Measurements from ENCODE around the gene DPP7.
A peak's percentile ranks its signal among the peaks of the same experiment; 100 is the strongest.

DPP7 gene

GRCh38 chr9:137086531-137087408 lies 27.8 kb downstream of the DPP7 start, which contains the start of gene MAN1B1:
MAN1B1 (plus strand) TSS chr9:137086985; CDS start chr9:137087000, 15 bp downstream.
- DNase-seq: peak; percentile 98 to 99

- DNase-seq: peak in 1 of 2 experiments; percentile 68
Observed at GRCh38 chr9:137085920-137086530, 28.5 kb downstream of the DPP7 start.

DNA sequence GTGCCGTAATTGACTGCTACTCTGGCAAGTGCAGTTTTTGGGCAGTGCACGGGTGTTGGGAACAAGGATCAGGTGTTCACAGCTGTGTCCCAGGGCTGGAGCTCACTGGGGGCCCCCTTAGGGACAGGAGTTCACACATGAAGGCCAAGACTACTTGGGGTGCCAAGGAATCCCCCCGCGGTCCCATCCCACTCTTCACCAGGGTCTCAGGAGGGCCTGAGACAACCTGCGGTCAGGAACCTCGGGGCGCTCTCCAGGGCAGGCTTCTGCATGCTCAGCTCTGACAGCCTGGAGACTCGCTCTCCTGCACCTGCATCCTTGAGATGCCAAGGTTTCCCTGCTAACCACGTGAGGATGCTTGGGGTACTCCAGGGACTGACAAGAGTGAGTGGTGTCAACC lies 30.0 kb downstream of the DPP7 start:
- no peak for DNase-seq

DNA sequence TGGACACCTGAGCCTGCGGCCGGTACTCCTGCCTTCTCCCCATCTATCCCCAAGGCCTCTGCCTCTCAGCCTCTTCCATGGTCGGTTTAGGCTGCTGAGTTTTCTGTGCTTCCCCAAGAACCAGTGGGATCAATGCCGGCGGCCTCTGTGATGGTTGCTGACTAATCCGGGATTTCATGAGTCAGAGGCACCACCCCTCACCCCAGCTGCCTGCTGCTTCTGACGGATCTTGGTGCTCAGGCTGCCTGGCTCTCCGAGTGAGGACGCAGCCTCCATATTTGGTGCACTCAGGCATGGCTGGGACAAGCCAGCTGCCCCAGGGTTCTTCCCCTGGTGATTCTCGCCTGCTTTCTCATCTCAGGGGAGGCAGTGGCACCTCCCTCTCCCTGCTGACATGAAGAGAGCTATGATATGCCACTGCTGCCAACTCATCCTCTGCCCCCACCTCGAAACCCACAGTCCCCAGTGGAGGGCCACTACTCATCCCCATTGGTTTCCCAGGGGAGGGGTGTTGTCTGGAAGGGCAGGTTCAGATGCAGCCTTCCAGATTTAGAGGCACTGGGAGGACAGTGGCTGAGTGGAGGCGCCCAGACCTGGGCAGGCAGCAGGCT lies 31.0 kb downstream of the DPP7 start:
- DNase-seq: peak; percentile 55 to 59

DNA sequence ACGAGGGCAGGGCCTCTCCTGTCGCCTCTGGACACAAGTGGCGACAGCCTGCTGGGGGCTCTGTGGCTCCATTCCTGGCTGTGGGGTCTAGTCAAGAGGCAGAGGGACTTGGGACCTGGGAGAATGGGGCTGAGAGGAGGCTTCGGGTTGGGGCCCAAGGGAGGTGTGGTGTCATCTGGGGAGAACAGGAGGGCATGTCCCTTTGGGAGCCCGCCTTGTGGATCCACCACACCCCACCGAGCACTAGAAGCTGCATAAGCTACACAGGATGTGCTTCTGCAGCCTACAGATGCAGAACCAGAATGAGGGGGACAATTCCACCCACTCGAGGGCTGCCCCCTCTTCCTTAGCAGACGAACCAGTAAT lies 31.6 kb downstream of the DPP7 start:
- no peak for DNase-seq

DNA sequence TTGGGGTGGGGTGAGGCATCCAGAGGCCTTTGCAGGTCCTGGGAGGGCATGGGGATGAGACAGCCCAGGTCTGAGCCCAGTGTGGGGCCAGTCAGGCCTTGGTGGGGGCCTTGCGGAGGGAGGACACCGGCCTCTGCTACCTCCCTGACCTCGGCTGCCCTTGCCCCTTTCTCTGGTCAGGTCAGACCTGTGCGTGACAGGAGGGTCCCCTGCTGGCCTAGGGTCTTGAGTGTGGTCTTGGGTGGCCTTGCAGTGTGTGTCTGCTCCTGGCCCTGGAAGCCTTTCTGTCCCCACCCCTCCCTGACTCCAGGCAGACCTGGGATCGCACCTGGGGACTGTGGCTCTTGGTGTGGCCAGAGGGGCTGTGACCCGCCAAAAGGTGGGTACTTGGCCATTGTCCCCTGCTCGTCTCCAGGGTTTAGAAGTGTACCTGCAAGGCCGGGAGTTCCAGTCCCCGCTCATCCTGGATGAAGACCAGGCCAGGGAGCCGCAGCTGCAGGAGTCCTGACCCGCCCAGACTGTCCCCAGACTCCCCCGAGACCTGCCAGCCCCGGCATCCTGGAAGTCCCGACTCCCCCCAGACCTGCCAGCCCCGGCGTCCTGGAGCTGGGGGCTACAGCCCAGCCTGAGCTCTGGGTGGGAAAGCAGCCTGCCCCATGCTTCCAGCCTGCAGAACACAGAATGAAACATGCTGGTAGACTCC lies 32.2 kb downstream of the DPP7 start:
- DNase-seq: no peak

GRCh38 chr9:137080260-137081122 lies 34.0 kb downstream of the DPP7 start:
- no peak for DNase-seq

DNA sequence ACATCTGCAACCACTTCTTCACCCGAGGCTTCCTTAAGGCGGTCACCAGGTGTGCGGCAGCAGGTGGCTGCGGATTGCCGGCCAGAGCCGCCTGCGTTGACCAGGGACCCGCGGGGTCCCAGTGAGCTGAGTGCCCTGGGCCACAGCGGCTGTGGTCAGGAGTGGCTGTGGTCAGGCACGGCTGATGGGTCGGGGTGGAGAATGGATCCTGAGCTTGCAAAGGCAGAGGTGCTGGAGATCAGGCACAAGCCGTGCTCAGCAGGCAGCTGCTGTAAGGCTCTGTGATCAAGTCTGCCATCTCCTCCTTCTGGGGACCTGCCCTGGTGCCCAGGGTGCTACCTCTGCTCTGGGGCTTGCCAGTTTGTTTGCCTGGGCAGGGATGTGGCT lies 35.1 kb downstream of the DPP7 start:
- no peak for DNase-seq

DNA sequence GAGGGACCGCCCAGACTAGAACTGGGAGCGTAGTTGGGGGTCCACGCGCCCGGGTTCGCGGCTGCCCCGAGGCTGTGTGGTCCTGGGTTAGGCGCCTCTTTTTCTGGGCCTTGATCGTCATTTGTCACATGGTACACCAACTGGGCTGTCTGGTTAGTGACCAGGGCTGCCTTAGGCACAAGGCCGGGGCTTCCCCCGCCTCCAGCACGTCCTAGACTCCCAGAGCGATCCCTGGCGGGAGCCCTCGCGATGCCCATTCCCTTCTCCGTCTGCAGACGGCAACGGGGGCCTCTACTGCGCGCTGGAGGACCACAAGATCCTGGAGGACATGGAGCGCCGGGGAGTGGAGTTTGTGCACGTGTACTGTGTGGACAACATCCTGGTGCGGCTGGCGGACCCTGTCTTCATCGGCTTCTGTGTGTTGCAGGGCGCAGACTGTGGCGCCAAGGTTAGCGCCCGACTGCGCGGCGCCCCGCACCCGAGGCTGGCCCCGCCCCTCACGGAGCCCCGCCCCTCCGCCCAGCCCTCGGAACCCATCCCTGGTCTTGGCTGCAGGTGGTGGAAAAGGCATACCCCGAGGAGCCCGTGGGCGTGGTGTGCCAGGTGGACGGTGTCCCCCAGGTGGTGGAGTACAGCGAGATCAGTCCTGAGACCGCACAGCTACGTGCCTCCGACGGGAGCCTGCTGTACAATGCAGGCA lies 35.7 kb downstream of the DPP7 start:
- no peak for DNase-seq

DNA sequence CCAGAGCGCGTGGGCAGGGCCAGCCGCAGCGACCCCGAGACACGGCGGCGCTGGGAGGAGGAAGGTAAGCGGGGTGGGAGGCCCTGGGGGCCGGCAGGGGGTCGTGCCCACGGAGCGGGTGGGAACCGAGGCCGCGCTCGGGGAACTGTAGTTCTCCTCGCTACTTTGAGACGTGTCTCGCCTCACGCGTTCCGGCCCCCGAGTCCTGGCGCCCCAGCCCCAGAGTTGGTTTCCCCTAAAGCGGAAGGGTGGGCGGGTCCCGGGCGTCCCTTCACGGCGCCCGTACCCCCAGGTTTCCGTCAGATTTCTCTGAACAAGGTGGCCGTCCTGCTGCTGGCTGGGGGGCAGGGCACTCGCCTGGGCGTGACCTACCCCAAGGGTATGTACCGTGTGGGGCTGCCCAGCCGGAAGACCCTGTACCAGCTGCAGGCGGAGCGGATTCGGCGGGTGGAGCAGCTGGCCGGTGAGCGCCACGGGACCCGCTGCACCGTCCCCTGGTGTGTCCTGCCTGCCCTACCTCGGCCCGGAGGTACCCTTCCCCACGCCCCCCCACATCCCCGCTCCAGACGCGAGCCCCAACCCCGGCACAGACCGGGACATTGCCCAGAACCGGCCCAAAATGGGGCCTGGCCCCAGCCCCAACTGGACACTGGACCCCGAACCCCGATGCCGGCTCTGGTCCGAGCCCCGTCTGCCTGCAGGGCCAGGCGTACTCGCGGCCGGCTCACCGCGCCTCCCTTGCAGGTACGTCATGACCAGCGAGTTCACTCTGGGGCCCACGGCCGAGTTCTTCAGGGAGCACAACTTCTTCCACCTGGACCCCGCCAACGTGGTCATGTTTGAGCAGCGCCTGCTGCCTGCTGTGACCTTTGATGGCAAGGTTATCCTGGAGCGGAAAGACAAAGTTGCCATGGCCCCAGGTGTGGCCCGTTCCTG lies 36.5 kb downstream of the DPP7 start:
- peak; percentile 51 to 67 for DNase-seq

DNA sequence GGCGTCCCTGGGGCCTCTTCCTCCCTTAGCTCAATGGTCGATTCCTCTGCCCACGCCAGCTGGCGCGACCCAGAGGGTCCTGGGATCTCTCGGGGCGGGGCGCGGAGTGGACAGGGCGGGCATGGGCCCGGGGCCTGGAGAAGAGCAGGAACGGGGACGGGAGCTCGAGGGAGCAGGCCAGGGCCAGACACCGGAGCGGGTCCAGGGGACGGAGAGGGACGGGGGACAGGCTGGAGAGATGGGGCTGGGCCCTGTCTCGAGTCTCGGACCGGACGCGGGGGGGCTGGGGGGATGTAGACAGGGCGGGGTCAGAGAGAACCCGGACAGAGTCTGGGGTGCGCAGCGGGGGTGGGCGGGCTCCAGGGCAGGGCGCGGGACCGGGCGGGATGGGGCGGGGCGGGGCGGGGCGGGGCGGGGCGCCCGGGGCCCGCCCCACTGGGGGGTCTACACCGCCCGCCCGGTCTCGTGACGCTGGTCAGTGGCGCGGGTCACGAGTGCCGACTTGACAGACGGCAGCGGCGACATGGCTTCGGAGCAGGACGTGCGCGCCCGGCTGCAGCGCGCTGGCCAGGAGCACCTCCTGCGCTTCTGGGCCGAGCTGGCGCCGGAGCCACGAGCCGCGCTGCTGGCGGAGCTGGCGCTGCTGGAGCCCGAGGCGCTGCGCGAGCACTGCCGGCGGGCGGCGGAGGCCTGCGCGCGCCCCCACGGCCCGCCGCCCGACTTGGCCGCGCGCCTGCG lies 37.4 kb downstream of the DPP7 start, which contains the start of gene UAP1L1:
Gene UAP1L1 (plus strand): TSS at position 508 of the 738 bp plus-strand sequence. CDS start 16 bp downstream, at position 524.
- DNase-seq: peak; percentile 62 to 74

GRCh38 chr9:137076636-137077009 lies 37.9 kb downstream of the DPP7 start:
- no peak for DNase-seq

DNA sequence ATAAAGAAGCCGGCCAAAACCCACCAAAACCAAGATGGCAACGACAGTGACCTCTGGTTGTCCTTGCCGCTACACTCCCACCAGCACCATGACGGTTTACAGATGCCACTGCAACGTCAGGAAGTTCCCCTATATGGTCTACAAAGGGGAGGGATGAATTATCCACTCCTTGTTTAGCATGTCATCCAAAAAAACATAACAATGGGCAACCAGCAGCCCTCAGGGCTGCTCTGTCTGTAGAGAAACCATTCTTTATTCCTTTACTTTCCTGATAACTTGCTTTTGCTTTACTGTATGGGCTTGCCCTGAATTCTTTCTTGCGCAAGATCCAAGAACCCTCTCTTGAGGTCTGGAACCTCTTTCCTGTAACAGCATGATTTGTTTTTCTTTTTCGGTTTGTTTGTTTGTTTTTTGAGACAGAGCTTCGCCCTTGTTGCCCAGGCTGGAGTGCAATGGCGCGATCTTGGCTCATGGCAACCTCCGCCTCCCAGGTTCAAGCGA lies 39.2 kb downstream of the DPP7 start:
- no peak for DNase-seq

GRCh38 chr9:137074657-137075274 lies 39.8 kb downstream of the DPP7 start:
- DNase-seq: no peak

- DNase-seq: no peak
Observed at GRCh38 chr9:137073992-137074399, 40.5 kb downstream of the DPP7 start.

GRCh38 chr9:137071282-137071681 lies 43.3 kb downstream of the DPP7 start:
- DNase-seq: no peak

GRCh38 chr9:137070906-137071275 lies 43.6 kb downstream of the DPP7 start:
- no peak for DNase-seq

GRCh38 chr9:137070201-137070905 lies 44.2 kb downstream of the DPP7 start, which contains the start of gene SAPCD2:
SAPCD2 (minus strand) TSS chr9:137070557; CDS start chr9:137070460, 97 bp downstream.
- DNase-seq: peak; percentile 86 to 88
